Measurements from ENCODE around the gene DMAC2L.

Gene DMAC2L

DNA sequence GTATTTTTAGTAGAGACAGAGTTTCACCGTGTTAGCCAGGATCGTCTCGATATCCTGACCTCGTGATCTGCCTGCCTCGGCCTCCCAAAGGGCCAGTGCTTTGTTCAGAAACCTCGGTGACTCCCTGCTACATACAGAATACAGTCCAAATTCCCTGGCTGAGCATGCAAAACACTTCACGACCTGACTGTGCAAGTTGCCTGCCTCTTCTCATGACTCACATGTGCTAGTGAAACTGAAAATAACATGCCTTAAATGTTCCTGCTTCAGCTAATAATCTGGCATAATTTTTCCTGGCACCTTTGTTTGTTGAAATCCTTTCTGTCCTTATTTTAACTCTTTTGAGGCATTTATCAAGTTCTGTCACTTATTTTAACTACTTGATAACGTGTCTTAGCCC, 8.2 kb downstream of the DMAC2L start:
- peak; percentile 39 for DNase-seq (ENCODE audit: low read depth)
- no peak overlapping the region for H3K4me3 ChIP-seq (ENCODE audit: low read depth, low read length)

DNA sequence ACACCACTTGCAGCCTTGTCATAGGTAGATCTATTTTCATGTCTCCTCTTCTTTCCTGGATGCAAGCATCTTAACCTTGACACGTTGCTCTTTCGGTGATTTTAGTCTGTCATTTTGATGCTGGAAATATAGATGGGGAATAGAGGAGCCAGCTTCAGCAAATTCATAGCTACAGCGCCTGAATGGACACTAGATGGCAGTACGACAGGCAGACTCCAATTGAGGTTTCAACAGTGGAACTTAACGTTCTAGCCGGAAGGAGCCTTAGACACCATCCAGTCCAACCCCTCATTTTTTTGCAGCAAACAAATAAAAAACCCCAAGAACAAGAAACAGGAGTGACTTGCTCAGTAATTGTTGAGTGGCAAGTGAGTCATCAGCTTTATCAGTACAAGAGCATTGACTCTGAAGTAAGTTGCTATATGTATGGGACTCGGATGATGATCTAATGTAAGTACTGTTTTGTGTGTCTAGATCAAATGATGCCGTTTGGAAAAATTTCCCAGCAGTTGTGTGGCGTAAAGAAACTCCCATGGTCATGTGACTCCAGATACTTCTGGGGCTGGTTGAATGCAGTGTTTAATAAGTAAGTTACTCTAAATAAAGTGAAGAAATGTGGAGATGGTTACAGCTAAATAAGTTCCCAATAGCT, 9.0 kb downstream of the DMAC2L start:
- peak overlapping the region; percentile 20 for H3K4me3 ChIP-seq (ENCODE audit: low read depth, low read length)
- DNase-seq (ENCODE audit: low read depth) = peak; percentile 90

DNA sequence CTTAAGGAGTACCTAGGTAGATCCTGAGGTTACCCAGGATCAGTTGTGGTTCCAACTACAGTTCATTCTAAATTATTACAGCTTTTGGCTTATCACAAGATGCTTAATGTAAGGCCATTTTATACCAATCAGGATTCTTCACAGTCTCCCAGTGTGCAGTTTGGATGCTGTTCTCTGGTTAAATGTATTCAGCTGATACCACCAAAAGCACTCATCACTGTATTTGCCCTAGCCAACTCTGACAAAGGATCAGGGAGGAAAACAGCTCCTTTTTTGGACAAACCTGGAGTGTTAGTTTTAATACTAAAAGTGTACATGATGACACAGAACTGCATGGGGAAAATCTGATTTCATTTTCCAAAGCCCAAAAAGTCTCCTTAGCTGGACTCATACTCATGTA, 19.5 kb downstream of the DMAC2L start:
- no peak for DNase-seq (ENCODE audit: low read depth)
- H3K4me3 ChIP-seq (ENCODE audit: low read depth, low read length) = no peak overlapping the region

DNA sequence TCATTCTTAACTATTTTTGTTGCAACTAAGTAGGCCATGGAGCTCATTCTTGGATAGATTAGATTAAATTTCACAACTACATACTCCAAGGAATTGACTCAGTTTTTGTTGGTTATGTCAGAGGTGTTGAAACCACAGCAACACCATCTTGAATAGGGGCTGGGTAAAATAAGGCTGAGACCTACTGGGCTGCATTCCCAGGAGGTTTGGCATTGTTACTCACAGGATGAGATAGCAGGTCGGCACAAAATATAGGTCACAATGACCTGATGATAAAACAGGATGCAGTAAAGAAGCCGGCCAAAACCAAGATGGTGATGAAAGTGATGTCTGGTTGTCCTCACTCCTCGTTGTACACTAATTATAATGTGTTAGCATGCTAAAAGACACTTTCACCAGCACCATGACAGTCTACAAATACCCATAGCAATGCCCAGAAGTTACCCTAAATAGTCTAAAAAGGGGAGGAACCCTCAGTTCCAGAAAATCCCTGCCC, 20.9 kb downstream of the DMAC2L start:
- no peak overlapping the region for H3K4me3 ChIP-seq (ENCODE audit: low read depth, low read length)
- peak; percentile 93 for DNase-seq (ENCODE audit: low read depth)

DNA sequence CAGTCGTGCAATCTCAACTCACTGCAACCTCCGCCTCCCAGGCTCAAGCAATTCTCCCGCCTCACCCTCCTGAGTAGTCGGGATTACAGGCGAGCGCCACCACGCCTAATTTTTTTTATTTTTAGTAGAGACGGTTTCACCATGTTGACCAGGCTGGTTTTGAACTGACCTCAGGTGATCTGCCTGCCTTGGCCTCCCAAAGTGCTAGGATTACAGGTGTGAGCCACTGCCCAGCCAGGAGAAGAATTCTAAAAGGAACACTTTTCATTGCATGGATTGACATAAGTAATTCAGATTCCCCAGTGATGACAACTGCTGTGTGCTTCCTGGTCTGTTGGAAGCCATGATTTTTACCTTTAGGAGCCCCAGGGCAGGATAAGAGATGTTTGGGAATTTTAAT, 22.1 kb downstream of the DMAC2L start:
- H3K4me3 ChIP-seq (ENCODE audit: low read depth, low read length) = no peak overlapping the region
- no peak for DNase-seq (ENCODE audit: low read depth)

DNA sequence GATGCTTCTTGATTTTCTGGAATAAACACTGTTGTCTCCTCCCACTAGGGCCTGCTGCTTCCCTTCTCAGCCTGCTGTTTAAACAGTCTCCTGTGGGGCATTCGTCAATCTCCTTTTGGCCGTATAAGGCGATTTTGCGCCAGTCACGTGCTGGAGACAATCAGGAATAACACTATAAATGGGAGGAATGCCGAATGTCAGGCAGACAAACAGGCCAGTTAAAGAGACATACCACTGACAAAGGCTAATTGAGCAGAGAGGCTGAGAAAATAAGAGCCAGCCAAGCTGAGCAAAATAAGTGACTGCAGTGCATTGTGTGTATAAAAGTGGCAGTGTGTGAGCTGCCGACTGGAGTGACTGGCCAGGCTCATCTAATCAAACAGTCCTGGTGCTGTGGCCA, 23.3 kb downstream of the DMAC2L start:
- no peak overlapping the region for H3K4me3 ChIP-seq (ENCODE audit: low read depth, low read length)
- DNase-seq (ENCODE audit: low read depth) = no peak

DNA sequence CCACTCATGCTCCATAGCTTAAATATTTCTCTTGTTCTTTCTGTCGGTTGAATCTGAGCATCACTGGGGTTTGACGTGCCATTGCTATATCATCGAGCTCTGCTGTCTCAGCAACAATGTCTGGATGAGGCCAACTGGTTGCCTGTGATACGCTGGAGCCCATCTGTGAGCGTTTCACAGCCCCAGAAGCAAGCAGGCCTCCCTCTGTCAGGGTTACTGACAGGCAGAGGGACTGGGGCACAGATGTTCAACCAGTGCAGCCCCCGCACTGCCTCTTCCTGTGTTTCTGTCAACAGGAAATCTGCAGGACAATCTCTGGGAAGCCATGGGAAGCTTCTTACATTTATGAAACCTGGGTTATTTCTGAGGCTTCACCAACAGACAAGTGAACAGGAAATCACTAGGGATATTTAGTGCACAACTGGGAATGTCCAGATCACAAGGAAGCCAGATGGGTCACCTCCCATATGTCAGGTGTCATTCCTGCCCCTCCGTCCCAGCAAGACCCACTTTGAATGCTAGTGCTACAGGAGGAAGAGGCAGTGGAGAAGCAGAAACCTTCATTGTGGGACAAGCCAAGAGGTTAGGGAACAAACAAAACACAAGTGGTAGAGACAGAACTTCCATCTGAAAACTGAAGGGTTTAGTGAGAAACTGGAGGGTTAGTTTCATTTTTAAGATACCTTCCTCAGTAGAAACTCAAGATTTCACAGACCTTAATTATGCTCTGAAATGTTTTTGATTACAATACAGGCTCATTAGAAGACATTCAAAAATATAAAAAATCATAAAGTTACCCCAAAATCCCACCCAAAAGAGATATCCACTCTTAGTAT, 24.1 kb downstream of the DMAC2L start:
- no peak overlapping the region for H3K4me3 ChIP-seq (ENCODE audit: low read depth, low read length)
- no peak for DNase-seq (ENCODE audit: low read depth)

DNA sequence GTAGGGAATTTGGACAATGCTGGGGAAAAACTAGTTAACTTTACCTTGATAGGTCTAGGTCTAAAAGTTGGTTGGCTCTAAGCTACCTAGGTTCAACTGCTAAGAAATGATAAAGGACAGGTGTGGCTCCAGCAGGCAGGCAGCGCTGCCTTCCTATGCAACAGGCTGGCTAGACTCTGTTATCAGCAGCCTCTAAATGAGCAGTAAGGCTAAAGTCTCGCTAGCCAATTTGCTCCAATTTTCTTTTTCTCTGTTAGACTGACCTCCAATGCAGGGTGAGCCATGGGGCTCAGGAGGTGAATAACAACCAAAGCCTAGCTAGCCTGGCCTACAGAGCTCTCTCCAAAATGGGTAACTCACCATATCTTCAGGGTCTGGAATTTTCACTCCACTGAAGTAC, 26.5 kb downstream of the DMAC2L start:
- no peak for DNase-seq (ENCODE audit: low read depth)
- H3K4me3 ChIP-seq (ENCODE audit: low read depth, low read length) = no peak overlapping the region

DNA sequence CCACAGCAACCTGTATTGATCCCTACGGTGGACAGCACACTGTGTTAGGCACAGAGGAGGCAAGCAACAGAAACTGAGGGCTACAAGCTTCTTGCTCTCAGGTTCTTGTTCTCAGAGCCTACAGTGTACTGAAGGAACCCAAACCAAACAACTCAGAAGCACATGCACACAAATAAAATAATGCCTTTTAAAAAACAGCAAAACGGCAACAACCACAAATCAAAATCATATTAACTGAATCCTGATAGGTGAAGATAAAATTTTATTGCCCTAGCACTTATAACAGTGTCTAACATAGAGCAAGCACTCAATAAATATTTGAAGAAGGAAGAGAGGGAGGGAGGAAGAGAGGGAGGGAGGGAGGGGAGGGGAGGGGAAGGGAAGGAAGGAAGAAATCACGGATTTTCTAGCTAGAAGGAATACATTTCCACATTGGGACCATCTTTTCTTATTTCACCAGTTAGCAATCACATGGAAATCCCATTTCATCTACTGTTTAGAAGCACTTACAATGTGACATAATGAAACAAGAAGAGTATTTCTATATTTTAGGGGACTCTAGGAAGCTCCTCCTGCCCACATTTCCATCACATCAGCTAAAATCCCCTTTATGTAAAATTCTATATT, 27.2 kb downstream of the DMAC2L start:
- no peak for DNase-seq (ENCODE audit: low read depth)
- no peak overlapping the region for H3K4me3 ChIP-seq (ENCODE audit: low read depth, low read length)

DNA sequence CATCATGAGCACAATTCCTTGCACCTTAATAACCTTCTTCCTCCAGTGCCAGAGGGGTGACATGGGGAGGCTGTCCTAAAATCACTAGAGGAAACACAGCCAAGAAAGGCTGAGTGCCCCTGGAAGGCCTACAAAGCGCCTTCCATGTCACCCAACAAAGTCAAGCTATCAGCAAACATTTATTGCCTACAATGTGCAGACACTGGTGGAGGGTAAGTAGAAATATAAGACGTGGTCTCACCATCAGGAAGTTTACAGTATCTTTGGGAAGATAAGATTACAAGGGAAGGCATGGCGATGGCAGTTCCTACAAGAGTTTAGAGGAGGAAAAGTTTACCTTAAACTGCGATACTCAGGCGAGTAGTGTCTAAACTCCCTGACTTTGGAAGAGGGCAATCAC, 27.9 kb downstream of the DMAC2L start:
- H3K4me3 ChIP-seq (ENCODE audit: low read depth, low read length) = no peak overlapping the region
- no peak for DNase-seq (ENCODE audit: low read depth)

DNA sequence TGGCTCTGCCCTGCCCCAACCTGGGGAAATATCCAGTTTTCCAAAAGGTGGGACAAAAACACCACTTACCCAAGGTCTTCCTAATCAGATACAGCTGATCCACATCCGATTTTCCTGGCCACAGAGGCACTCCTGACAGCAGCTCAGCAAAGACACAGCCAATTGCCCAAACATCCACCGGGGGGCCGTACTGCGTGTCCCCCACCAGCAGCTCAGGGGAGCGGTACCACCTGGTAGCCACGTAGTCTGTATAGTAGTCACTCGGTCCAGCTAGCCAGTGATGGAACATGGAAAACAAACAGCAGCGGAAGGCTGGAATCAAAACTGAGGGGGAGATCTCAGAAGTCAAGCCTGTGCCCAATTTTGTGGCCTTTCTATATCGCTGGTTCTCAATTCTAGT, 28.8 kb downstream of the DMAC2L start:
- DNase-seq (ENCODE audit: low read depth) = no peak
- H3K4me3 ChIP-seq (ENCODE audit: low read depth, low read length) = no peak overlapping the region

DNA sequence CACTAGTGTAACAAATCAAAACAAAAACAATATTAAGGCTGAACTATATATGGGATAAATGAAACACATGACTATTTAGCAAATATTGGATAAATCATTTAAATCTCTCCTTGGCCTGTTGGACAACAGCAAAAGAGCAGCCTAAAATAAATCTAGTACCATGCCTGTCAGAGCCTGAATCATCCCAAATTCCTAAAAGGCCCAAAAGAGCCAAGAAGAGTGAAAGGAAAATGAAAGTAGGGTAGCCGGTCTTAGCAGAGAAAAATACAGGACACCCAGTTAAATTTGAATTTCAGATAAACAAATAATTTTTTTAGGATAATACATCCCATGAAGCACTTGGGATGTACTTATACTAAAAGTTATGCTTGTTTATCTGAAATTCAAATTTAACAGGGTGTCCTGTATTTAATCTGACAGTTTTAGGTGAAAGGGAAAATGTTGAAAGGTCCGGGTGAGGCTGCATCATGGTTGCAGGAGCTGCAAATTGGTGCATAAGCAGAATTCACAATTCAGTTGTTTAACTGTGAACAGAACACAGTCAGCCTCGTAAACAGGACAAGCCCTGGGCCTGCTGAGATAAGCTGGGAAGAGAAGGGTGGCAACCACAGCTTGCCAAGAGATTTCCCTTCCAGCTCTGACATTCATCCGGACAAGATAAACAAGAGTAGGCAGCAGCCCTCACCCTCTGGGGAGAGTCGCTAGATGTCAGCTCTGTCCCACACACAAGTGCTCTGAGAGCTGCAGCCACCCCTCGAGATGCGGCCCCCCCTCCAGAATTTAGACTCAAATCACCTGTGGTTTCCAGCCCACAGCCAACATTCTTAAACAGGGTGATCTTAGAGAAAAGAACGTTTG, 30.3 kb downstream of the DMAC2L start:
- no peak for DNase-seq (ENCODE audit: low read depth)
- no peak overlapping the region for H3K4me3 ChIP-seq (ENCODE audit: low read depth, low read length)

DNA sequence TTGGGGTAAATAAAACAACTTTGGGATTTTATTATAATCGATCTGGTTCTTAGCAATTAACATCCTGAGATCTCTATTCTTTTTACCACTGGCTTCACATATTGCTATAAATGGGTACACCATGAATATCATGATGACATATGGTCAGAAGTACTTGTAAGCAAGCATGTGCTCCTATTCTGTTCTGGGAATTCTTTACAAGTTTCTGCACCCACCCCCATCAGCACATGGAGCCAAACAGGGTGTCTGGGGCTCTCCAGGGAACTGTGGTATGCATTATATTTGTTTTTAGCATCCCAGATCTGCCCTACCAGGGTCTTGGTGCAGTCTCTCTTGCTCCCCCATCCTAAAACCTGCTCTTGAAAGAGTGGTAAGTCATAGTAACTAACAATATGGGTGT, 31.3 kb downstream of the DMAC2L start:
- no peak overlapping the region for H3K4me3 ChIP-seq (ENCODE audit: low read depth, low read length)
- DNase-seq (ENCODE audit: low read depth) = no peak

DNA sequence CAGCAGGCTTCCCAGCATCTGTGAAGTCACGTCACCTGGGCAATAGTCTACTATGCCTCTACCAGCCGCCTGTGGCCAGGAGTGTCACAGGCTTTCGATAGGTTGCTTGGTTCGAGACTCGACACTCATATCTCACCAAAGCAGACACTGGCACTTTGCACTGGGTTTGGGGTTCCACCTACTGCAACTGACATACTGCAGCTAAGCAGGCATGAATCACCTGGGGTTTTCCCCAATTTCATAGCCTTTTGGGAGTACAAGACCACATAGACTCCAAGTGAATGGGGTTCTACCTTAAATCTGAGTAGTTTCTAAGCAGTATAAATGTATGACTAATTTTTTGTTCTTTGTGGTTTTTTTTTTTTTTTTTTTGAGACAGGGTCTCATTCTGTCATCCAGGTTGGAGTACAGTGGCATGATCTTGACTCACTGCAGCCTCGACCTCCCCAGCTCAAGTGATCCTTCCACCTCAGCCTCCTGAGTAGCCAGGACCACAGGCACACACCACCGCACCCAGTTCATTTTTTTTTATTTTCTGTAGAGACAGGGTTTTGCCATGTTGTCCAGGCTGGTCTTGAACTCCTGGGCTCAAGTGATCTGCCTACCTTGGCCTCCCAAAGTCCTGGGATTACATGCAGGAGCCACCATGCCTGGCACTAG, 32.1 kb downstream of the DMAC2L start:
- no peak overlapping the region for H3K4me3 ChIP-seq (ENCODE audit: low read depth, low read length)
- no peak for DNase-seq (ENCODE audit: low read depth)

DNA sequence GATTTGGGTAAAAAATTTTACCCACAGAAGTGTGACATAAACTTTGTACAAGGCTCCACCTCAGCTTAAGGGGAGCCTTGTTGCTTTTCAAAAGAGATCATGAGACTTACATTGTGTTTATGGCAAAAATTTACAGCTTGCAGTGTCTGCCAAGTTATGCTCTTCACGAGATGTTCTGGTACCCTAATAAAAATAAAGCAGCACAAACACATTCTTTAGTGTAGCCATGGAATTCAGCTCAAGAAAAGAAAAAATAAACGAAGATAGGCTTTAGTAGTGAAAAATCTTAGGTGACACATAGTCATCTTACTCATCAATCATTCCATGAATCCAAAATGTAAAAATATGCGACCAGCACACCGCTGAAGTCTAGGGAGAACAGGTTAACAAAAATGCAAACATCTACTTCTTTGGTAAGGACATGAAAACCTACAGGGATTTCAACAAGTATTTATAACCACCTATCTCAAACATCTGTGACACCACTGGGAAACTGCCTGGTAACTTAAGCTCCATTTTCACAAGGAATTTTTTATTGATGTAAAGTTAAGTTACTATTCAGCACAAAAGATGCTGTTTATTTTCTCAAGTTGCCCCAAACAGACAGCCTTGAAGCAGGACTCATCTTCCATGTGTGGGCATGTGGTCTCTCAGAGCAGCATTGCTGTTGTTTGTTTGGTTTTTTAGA, 32.9 kb downstream of the DMAC2L start:
- no peak overlapping the region for H3K4me3 ChIP-seq (ENCODE audit: low read depth, low read length)
- peak; percentile 27 for DNase-seq (ENCODE audit: low read depth)

DNA sequence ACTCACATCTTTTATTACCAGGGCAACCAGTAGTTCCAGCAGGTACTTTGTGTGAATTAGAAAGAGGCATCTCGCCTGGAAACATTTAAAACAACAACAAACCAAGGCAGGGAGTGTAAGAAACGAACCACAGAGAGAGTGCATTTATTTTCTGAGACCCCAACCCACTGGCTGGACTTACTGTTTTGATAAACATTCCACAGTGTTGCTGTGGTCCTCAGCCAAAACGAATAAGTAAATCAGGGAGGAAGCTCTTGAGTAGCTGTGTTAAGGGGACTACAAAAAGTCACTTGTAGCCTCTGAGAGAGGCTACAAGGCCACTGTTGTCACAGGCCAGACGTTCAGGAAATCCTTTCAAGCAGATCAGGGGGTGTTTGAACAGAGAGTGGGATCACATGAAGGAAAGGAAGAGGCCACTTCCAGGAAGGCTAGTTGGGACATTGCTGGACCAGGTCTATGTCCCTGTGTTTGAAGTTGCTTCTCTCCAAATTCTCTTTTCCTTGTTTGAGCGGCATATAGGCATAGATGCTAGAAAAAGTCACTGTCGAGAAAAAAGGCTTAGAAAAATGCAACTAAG, 33.8 kb downstream of the DMAC2L start:
- DNase-seq (ENCODE audit: low read depth) = no peak
- no peak overlapping the region for H3K4me3 ChIP-seq (ENCODE audit: low read depth, low read length)

DNA sequence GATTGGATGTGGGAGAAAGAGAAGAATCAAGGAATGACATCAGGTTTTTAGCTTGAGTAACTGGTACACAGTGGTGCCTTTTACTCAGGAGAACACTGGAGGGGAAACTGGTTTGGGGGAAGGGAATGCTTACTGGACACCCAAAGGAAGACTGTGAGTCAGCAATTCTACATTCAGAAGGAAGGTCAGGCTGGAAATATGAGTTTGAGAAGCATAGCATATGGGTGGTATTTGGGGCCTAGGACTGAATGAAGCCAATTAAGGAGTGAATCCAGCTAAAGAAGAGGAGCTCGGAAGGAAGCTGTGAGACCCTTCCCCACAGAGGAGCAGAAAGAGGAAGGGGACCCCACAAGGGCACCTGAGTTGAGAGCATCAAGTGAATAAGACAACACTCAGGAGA, 35.4 kb downstream of the DMAC2L start:
- H3K4me3 ChIP-seq (ENCODE audit: low read depth, low read length) = no peak overlapping the region
- peak; percentile 42 for DNase-seq (ENCODE audit: low read depth)

DNA sequence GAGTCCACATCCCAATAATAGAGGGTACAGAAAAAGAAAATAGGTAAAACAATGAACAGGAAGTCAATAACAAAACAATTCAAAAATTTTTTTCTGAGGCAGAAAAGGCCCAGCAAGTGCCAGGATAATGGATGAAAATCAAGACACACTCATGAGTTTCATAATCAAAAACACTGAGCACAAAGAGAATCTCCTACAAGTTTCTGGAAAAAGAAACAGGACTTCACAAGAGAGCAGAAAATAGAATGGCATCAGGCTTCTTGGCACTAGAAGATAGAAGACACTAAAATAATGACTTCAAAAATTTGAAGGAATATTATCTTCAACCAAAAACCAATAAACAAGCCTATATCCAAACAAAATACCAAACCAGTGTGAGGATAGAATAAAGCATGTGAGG, 36.8 kb downstream of the DMAC2L start:
- DNase-seq (ENCODE audit: low read depth) = no peak

More for the DNA sequence above, 36.8 kb downstream of the DMAC2L start:
- no peak overlapping the region for H3K4me3 ChIP-seq (ENCODE audit: low read depth, low read length)

Data from skeletal muscle cell (primary cell).